PC-3 (cell line): ENCODE results near the gene PURA. TPM values are rescaled to one million over a fixed set of nuclear protein-coding genes. Genes with fewer than 3 reads are reported as not detected.

ENCODE experiments used
- ATAC-seq: fragments of 200-7000 bp; cut with Tn5 transposase; 2 replicates; pipeline ENCODE4 v1.9.1; 2020; ENCODE audit warnings: mild to moderate bottlenecking, moderate library complexity
- BruUV-seq: library from RNA; stranded (reverse); fragments of 400-500 nt; replicated peaks from 2 replicates; lab custom pipeline; 2021; lab: Mats Ljungman, UMichigan
- CTCF ChIA-PET: fragments of 300-600 bp; sonication (Branson Sonifier 250); formaldehyde crosslinking; loops from one replicate; lab custom pipeline; 2022; ENCODE audit warnings: antibody characterized with exemption; lab: Charles Lee
- POLR2A ChIA-PET: fragments of 300-600 bp; sonication (Branson Sonifier 250); formaldehyde crosslinking; loops from one replicate; lab custom pipeline; 2022; ENCODE audit warnings: antibody characterized with exemption; ENCODE audit not compliant: unreplicated experiment; lab: Charles Lee
- DNase-seq: peaks from one replicate; pipeline ENCODE4 v3.0.0-alpha.2; 2015
- H2AFZ ChIP-seq: fragments of 300-600 bp; sonication (generic); 2 replicates; pipeline ENCODE4 v1.6.0; 2016; ENCODE audit warnings: antibody characterized with exemption, low read length
- H3F3A ChIP-seq: fragments of 300-600 bp; sonication (generic); one replicate; pipeline ENCODE4 v1.6.0; 2017; ENCODE audit warnings: antibody characterized with exemption, low read length, control low read depth, mild to moderate bottlenecking; ENCODE audit not compliant: unreplicated experiment
- H3K27ac ChIP-seq: fragments of 300-600 bp; sonication (generic); 2 replicates; pipeline ENCODE4 v1.5.1; 2016; ENCODE audit warnings: mild to moderate bottlenecking, low read length
- H3K27me3 ChIP-seq: fragments of 300-600 bp; sonication (generic); 2 replicates; pipeline ENCODE4 v1.6.1; 2016; ENCODE audit warnings: low read length, mixed read lengths
- H3K36me3 ChIP-seq: fragments of 300-600 bp; sonication (generic); 2 replicates; pipeline ENCODE4 v1.6.1; 2016; ENCODE audit warnings: low read depth, mixed run types, low read length, mixed read lengths
- H3K4me1 ChIP-seq: fragments of 300-600 bp; sonication (generic); 2 replicates; pipeline ENCODE4 v1.5.1; 2016; ENCODE audit warnings: low read length; ENCODE audit not compliant: insufficient read depth
- H3K4me2 ChIP-seq: fragments of 300-600 bp; sonication (generic); 2 replicates; pipeline ENCODE4 v1.6.0; 2016; ENCODE audit warnings: low read length
- H3K4me3 ChIP-seq: fragments of 300-600 bp; sonication (generic); 2 replicates; pipeline ENCODE4 v1.5.1; 2016; ENCODE audit warnings: mild to moderate bottlenecking, low read length, mixed read lengths
- H3K79me2 ChIP-seq: fragments of 300-600 bp; sonication (generic); 2 replicates; pipeline ENCODE4 v1.6.1; 2017; ENCODE audit warnings: low read length, mixed read lengths
- H3K9ac ChIP-seq: fragments of 300-600 bp; sonication (generic); 2 replicates; pipeline ENCODE4 v1.6.0; 2016; ENCODE audit warnings: mild to moderate bottlenecking, low read length
- H3K9me2 ChIP-seq: fragments of 300-600 bp; sonication (generic); replicated peaks from 2 replicates; pipeline ENCODE4 v1.6.1; 2016; ENCODE audit warnings: mixed run types, low read length, mixed read lengths
- H3K9me3 ChIP-seq: fragments of 300-600 bp; sonication (generic); 2 replicates; pipeline ENCODE4 v1.6.1; 2016; ENCODE audit warnings: low read length, mixed read lengths
- H4K20me1 ChIP-seq: fragments of 300-600 bp; sonication (generic); 2 replicates; pipeline ENCODE4 v1.6.1; 2016; ENCODE audit warnings: low read length, mixed read lengths
- EZH2 ChIP-seq: fragments of 300-600 bp; sonication (generic); IDR thresholded peaks from one replicate; pipeline ENCODE4 v1.6.1; 2017; ENCODE audit warnings: antibody characterized with exemption, mild to moderate bottlenecking, low read length; ENCODE audit not compliant: unreplicated experiment
- EZH2phosphoT487 ChIP-seq: fragments of 300-600 bp; sonication (generic); IDR thresholded peaks from 2 replicates; pipeline ENCODE4 v1.6.1; 2018; ENCODE audit warnings: mild to moderate bottlenecking, antibody characterized with exemption, low read length, borderline replicate concordance
- intact Hi-C: fragments of 100-400 bp; cut with micrococcal nuclease; formaldehyde crosslinking; loops from 2 replicates; pipeline ENCODE4 v1.9.0; 2023
- total RNA-seq: library from RNA; depleted of rRNA; stranded (reverse); fragments of >200 nt; gene quantifications from 2 replicates; pipeline ENCODE4 v1.2.3, GENCODE V29; 2014; rRNA removed
- TF ChIP-seq, protein P1 (sequence below): fragments of 300-600 bp; sonication (generic); conservative IDR thresholded peaks from 2 replicates; pipeline ENCODE4 v1.5.1; 2017; ENCODE audit warnings: antibody characterized with exemption, low read depth, mild to moderate bottlenecking, low read length

The PURA gene
- total RNA-seq, 1 experiment from 2014 or later, result 8.5 TPM

DNA sequence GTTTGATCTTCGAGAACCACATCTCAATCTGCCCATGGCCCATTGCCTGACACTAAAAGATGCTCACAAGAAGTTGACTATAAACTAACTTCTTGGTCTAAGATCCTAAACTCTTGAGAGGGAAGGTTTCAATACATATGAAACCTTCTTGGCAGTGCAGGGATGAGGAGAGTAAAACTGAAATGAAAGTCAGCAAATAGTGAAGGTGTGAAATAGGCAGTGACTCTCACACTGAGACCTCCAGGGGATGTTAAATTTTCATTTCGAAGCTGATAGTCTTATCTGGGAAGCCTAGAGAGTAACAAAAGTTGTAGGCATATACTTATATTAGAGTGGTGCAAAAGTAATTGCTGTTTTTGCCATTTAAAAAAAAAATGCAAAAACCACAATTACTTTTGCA lies 60.1 kb downstream of the PURA start:
- Histone ChIP-seq H3K9me2 (no peaks in the 10 kb centered on the region), H3K9ac (no peak overlapping the region), H3K36me3 (no peaks in the 10 kb centered on the region), H3K9me3 (no peaks in the 10 kb centered on the region), H4K20me1 (no peaks in the 10 kb centered on the region), H3K4me2 (peak overlapping the region; percentile 96; the same call in 1 of the 2 replicates), H3K27me3 (no peaks in the 10 kb centered on the region), H3K79me2 (peaks cover 20% of the 10 kb centered on the region), H3F3A (no peaks in the 10 kb centered on the region), H3K4me1 (peaks cover 36% of the 10 kb centered on the region), H2AFZ (no peak overlapping the region), H3K27ac (no peak overlapping the region), H3K4me3 (no peak overlapping the region)
- ChIA-PET POLR2A (no interaction called here), CTCF (no interaction called here)
- TF ChIP-seq EZH2phosphoT487 (no peak), EZH2 (no peak)
- TF ChIP-seq, protein P1, sequence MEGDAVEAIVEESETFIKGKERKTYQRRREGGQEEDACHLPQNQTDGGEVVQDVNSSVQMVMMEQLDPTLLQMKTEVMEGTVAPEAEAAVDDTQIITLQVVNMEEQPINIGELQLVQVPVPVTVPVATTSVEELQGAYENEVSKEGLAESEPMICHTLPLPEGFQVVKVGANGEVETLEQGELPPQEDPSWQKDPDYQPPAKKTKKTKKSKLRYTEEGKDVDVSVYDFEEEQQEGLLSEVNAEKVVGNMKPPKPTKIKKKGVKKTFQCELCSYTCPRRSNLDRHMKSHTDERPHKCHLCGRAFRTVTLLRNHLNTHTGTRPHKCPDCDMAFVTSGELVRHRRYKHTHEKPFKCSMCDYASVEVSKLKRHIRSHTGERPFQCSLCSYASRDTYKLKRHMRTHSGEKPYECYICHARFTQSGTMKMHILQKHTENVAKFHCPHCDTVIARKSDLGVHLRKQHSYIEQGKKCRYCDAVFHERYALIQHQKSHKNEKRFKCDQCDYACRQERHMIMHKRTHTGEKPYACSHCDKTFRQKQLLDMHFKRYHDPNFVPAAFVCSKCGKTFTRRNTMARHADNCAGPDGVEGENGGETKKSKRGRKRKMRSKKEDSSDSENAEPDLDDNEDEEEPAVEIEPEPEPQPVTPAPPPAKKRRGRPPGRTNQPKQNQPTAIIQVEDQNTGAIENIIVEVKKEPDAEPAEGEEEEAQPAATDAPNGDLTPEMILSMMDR, result no peak
- BruUV-seq, result no TSS peak
- no peak for DNase-seq
- no peak for ATAC-seq
- intact Hi-C loops, result no loop called here

DNA sequence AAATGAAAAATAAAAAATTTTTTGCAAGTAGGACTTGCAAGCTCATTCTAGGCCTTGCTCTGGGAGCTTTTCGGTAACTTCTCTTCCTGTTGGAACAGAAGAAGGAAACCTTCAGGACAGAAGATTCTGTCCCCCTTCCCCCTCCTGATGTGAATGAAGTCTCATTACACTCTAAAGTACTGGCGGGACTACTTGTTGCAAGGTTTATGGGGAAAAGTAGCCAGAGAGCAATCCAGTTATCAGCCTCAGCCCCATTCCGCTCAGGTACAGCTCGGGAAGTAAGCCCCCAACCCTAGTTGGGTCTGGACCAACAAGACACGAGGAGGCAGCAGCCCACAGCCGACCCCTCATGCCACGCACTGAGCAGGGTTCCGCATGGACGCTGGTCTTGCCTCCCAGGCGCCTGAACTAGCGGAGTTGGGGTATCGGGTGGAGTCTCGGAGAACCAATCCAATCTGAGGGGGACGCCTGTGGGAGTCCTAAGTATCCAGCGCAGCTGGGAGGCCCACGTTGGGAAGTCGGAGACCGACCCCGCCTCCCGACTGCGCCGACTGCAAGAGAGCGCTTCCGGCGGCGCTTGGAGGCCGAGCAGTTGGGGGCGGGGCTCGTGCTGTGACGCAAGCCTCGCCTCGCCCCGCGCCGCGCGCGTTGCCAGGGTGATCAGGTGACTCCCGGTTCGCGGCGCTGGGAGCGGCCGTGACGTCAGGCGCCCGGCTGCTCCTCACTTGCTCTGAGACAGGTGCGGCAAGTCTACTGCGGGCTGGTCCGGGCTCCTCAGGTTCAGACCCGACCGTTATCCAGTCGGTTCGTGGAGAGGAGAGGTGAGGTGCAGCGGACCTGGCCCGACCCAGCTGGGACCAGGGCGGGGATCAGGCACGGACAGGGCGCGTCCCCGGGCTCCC lies 60.8 kb downstream of the PURA start, which contains the start of gene CYSTM1:
CYSTM1 (plus strand) TSS at position 724 of the 902 bp plus-strand sequence. CDS start 19,278 bp downstream, outside the sequence.
- no peaks in the 10 kb centered on the region for H3K36me3 ChIP-seq
- no peaks in the 10 kb centered on the region for H4K20me1 ChIP-seq
- H3K4me3 ChIP-seq, result peak within 1 kb of the TSS; percentile 85
- CTCF ChIA-PET, result no interaction called here
- no peaks in the 10 kb centered on the region for H3F3A ChIP-seq
- BruUV-seq, result TSS peak; percentile 81
- TF ChIP-seq, protein P1, result no peak
- TF ChIP-seq EZH2 (no peak), EZH2phosphoT487 (no peak)
- H3K79me2 ChIP-seq, result peaks cover 20% of the 10 kb centered on the region
- no peaks in the 10 kb centered on the region for H3K9me2 ChIP-seq
- peak within 1 kb of the TSS; percentile 95 for H2AFZ ChIP-seq
- H3K4me2 ChIP-seq, result peak within 1 kb of the TSS; percentile 96
- no peaks in the 10 kb centered on the region for H3K9me3 ChIP-seq
- intact Hi-C loops, result loop anchor here (5.0 kb wide), 3 partner anchors 48 to 173 kb away; partner anchors contain the start of gene HBEGF
- POLR2A ChIA-PET, result no interaction called here
- peaks cover 29% of the 10 kb centered on the region for H3K4me1 ChIP-seq
- peak within 1 kb of the TSS; percentile 59 for H3K27ac ChIP-seq
- H3K9ac ChIP-seq, result peak within 1 kb of the TSS; percentile 79
- ATAC-seq (peak; percentile 86), DNase-seq (peak; percentile 97)
- H3K27me3 ChIP-seq, result no peaks in the 10 kb centered on the region

Other genes with a start within 250 kb of the PURA start
- 1.8 and 3.2 TPM in 2 replicates for gene NRG2, start 70.8 kb upstream of the PURA start, total RNA-seq
- 1.3 and 2.1 TPM in 2 replicates for gene IGIP, start 11.8 kb downstream of the PURA start, total RNA-seq
- 24.3 and 43.3 TPM in 2 replicates for gene CYSTM1, start 61.1 kb downstream of the PURA start, total RNA-seq
- gene PFDN1, start 189.0 kb downstream of the PURA start, total RNA-seq, result 91.9 and 125 TPM in 2 replicates
- gene HBEGF, start 232.5 kb downstream of the PURA start, total RNA-seq, result 82.6 and 85.9 TPM in 2 replicates
- gene SLC4A9, start 246.1 kb downstream of the PURA start, total RNA-seq, result 0.29 TPM in 1 of 2 replicates, not detected in the other